SH-SY5Y (cell line): Measurements from ENCODE around the gene TREML2.

Experiments
- GATA2 ChIP-seq: IDR thresholded peaks from 2 replicates; pipeline ENCODE4 v1.6.1; 2011; ENCODE audit warnings: mild to moderate bottlenecking, low read depth, low read length
- GATA3 ChIP-seq: IDR thresholded peaks from 2 replicates; pipeline ENCODE4 v1.6.1; 2011; ENCODE audit warnings: low read depth, mild to moderate bottlenecking, low read length, moderate library complexity

DNA sequence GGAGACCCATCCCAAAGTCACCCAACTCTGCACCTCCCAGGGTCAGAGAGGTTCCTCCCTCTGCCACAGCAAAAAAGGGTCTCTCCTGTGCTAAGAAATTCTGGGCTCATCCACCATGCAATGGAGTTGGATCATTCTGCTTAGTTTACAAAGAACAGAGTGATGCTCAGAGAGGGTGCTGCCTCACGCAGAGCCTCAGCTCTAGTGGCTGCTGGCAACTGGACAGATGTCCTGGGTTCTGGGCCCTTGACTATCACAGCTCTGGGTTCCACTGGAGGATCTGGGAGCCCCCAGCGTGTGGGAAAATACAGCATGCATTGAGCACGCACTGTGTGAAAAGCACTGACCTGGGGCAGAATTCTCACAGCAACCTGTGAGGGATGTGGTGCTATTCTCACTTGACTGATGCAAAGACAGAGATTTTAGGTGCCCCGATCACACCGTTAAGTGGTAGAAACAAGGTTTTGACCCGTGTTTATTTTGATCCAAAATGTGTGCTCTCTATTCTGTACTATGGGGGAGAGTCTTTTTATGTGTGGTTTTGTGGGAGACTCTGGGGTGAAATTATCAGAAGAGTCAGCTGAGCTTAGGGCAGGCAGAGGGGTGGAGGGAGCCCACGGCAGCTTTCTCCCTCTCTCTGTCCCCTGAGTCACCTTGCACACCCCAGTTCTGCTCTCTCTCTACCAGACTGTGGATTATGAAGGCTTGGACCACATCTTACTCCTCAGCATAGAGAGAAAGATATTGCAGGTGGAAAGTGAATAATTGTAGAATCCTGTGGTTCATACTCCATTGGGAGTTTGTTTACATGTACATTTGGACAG lies 47.1 kb upstream of the TREML2 start:
- TF ChIP-seq GATA3, result no peak
- no peak for TF ChIP-seq GATA2
